Liver (tissue), 9 donors: Measurements from ENCODE around the gene TCOF1. TPM values are rescaled to one million over a fixed set of nuclear protein-coding genes. Genes with fewer than 3 reads are reported as not detected.

Experiments used
- DNase-seq: peaks from one replicate; pipeline ENCODE4 v3.0.0-alpha.2; 2017; ENCODE audit warnings: low spot score
- H3K27ac ChIP-seq, 2 donors: one replicate each; pipeline ENCODE4 v1.7.0; 2013; ENCODE audit warnings: inconsistent platforms in 2 of 2, low read length in 2 of 2, control low read depth in 1 of 2, low read depth in 1 of 2, mild to moderate bottlenecking in 1 of 2
- H3K27me3 ChIP-seq, 4 donors: one replicate each; pipeline versions ENCODE4 v1.6.1 to v1.7.0; 2013; ENCODE audit warnings: low read length in 3 of 4, inconsistent platforms in 1 of 4, mild to moderate bottlenecking in 1 of 4, moderate library complexity in 1 of 4; ENCODE audit not compliant: control insufficient read depth in 4 of 4, insufficient read depth in 4 of 4
- H3K36me3 ChIP-seq, 4 donors: one replicate each; pipeline versions ENCODE4 v1.6.1 to v1.7.0; 2013; ENCODE audit warnings: low read length in 3 of 4, mild to moderate bottlenecking in 3 of 4, low read depth in 1 of 4, moderate library complexity in 1 of 4; ENCODE audit not compliant: control insufficient read depth in 4 of 4, insufficient read depth in 3 of 4
- H3K4me1 ChIP-seq, 4 donors: one replicate each; pipeline versions ENCODE4 v1.6.1 to v1.7.0; 2013; ENCODE audit warnings: low read length in 3 of 4, mild to moderate bottlenecking in 3 of 4, moderate library complexity in 1 of 4; ENCODE audit not compliant: control insufficient read depth in 4 of 4, insufficient read depth in 4 of 4
- H3K4me3 ChIP-seq, 3 donors: one replicate each; pipeline versions ENCODE4 v1.6.1 to v1.7.0; 2013; ENCODE audit warnings: low read length in 3 of 3, control low read depth in 1 of 3, low read depth in 1 of 3, mild to moderate bottlenecking in 1 of 3
- H3K9ac ChIP-seq, 2 donors: one replicate each; pipeline ENCODE4 v1.7.0; 2013; ENCODE audit warnings: low read length in 2 of 2, mild to moderate bottlenecking in 2 of 2, moderate library complexity in 2 of 2, control low read depth in 1 of 2, low read depth in 1 of 2
- H3K9me3 ChIP-seq, 4 donors: one replicate each; pipeline versions ENCODE4 v1.6.1 to v1.7.0; 2013; ENCODE audit warnings: low read length in 3 of 4; ENCODE audit not compliant: control insufficient read depth in 4 of 4
- ATF3 ChIP-seq: IDR thresholded peaks from 2 replicates; pipeline ENCODE4 v1.6.1; 2016; ENCODE audit warnings: antibody characterized with exemption
- CTCF ChIP-seq: fragments of 150-350 bp; IDR thresholded peaks from 2 replicates; pipeline ENCODE4 v1.5.1; 2017; ENCODE audit warnings: improper control_type of control experiment, low read depth, low read length; ENCODE audit not compliant: missing input control
- EGR1 ChIP-seq, 2 donors: IDR thresholded peaks; 2 replicates each; pipeline ENCODE4 v1.6.1; 2016 to 2018; ENCODE audit warnings: antibody characterized with exemption in 2 of 2, low read depth in 2 of 2
- FOXA1 ChIP-seq: IDR thresholded peaks from 2 replicates; pipeline ENCODE4 v1.6.1; 2016; ENCODE audit warnings: antibody characterized with exemption
- FOXA2 ChIP-seq: IDR thresholded peaks from 2 replicates; pipeline ENCODE4 v1.6.1; 2016; ENCODE audit warnings: antibody characterized with exemption
- GABPA ChIP-seq, 2 donors: IDR thresholded peaks in 1 of 2; conservative IDR thresholded peaks in 1 of 2; 2 replicates each; pipeline ENCODE4 v1.6.1; 2016; ENCODE audit warnings: antibody characterized with exemption in 2 of 2, mild to moderate bottlenecking in 1 of 2, moderate library complexity in 1 of 2
- HNF4A ChIP-seq, 2 donors: conservative IDR thresholded peaks; 2 replicates each; pipeline ENCODE4 v1.6.1; 2016; ENCODE audit warnings: antibody characterized with exemption in 2 of 2, mild to moderate bottlenecking in 2 of 2
- HNF4G ChIP-seq: IDR thresholded peaks from 2 replicates; pipeline ENCODE4 v1.6.1; 2016; ENCODE audit warnings: antibody characterized with exemption
- JUND ChIP-seq, 2 donors: IDR thresholded peaks; 2 replicates each; pipeline ENCODE4 v1.6.1; 2016; ENCODE audit warnings: antibody characterized with exemption in 2 of 2
- MAX ChIP-seq: IDR thresholded peaks from 2 replicates; pipeline ENCODE4 v1.6.1; 2016; ENCODE audit warnings: antibody characterized with exemption
- NR2F2 ChIP-seq: IDR thresholded peaks from 2 replicates; pipeline ENCODE4 v1.6.1; 2016; ENCODE audit warnings: antibody characterized with exemption
- RAD21 ChIP-seq, 2 donors: IDR thresholded peaks; 2 replicates each; pipeline ENCODE4 v1.6.1; 2016; ENCODE audit warnings: antibody characterized with exemption in 2 of 2, mild to moderate bottlenecking in 2 of 2
- REST ChIP-seq: IDR thresholded peaks from 2 replicates; pipeline ENCODE4 v1.6.1; 2016; ENCODE audit warnings: antibody characterized with exemption, mild to moderate bottlenecking
- RXRA ChIP-seq, 2 donors: IDR thresholded peaks; 2 replicates each; pipeline ENCODE4 v1.6.1; 2017 to 2018; ENCODE audit warnings: antibody characterized with exemption in 2 of 2, mild to moderate bottlenecking in 1 of 2
- SP1 ChIP-seq: IDR thresholded peaks from 2 replicates; pipeline ENCODE4 v1.6.1; 2018; ENCODE audit warnings: antibody characterized with exemption, mild to moderate bottlenecking
- TAF1 ChIP-seq: conservative IDR thresholded peaks from 2 replicates; pipeline ENCODE4 v1.6.1; 2016; ENCODE audit warnings: antibody characterized with exemption, mild to moderate bottlenecking
- YY1 ChIP-seq: IDR thresholded peaks from 2 replicates; pipeline ENCODE4 v1.6.1; 2016; ENCODE audit warnings: antibody characterized with exemption, mild to moderate bottlenecking
- WGBS: extraction: QIAGEN DNeasy Blood & Tissue Kit; methylation state at CpG from one replicate; pipeline ENCODE4 v1.1.7; 2013; 5-methylcytosine and 5-hydroxymethylcytosine counted together
- polyA plus RNA-seq, 2 donors: library from polyadenylated mRNA; stranded (reverse) in 1 of 2; unstranded in 1 of 2; fragments of 200-250 nt in 1 of 2; fragments of >200 nt in 1 of 2; fragmentation: Nextera tagmentation in 1 of 2; extraction: Ambion mirVana in 1 of 2; gene quantifications; one replicate each; pipeline versions ENCODE4 v1.2.1 to v1.2.3, GENCODE V29; 2013 to 2015
- total RNA-seq, 2 donors: library from RNA; depleted of rRNA; stranded (reverse); fragments of >200 nt; gene quantifications; one replicate each; pipeline ENCODE4 v1.2.3, GENCODE V29; 2014
- TF ChIP-seq, protein P1 (sequence below): IDR thresholded peaks from 2 replicates; pipeline ENCODE4 v1.6.1; 2016; ENCODE audit warnings: antibody characterized with exemption
- donor health status: healthy.
- donor health status: healthy.
- donor health status: healthy.
- donor health status: healthy.
- donor health status: healthy.

The TCOF1 gene
- total and polyA plus RNA-seq, 4 donors = 3.2 to 8.5 (median 6.4) TPM

GRCh38 chr5:150341989-150342388, 15.5 kb upstream of the TCOF1 start:
- H3K4me3 ChIP-seq = no peak overlapping the region
- no peaks in the 10 kb centered on the region for H3K4me1 ChIP-seq
- no peaks in the 10 kb centered on the region for H3K9me3 ChIP-seq
- TF ChIP-seq EGR1 (IDR thresholded peaks at IDR 0.05; ENCODE audit: low read depth in 2 of 2) (no peak), GABPA (IDR thresholded peaks at IDR 0.05 in 1 of 2, conservative IDR thresholded peaks at IDR 0.05 in 1 of 2) (no peak), HNF4G (no peak), MAX (no peak), FOXA1 (no peak), TAF1 (no peak), REST (no peak), YY1 (no peak), NR2F2 (no peak), JUND (IDR thresholded peaks at IDR 0.05) (no peak), FOXA2 (no peak), SP1 (no peak), HNF4A (conservative IDR thresholded peaks at IDR 0.05) (no peak), RAD21 (IDR thresholded peaks at IDR 0.05) (no peak)
- TF ChIP-seq, protein P1, sequence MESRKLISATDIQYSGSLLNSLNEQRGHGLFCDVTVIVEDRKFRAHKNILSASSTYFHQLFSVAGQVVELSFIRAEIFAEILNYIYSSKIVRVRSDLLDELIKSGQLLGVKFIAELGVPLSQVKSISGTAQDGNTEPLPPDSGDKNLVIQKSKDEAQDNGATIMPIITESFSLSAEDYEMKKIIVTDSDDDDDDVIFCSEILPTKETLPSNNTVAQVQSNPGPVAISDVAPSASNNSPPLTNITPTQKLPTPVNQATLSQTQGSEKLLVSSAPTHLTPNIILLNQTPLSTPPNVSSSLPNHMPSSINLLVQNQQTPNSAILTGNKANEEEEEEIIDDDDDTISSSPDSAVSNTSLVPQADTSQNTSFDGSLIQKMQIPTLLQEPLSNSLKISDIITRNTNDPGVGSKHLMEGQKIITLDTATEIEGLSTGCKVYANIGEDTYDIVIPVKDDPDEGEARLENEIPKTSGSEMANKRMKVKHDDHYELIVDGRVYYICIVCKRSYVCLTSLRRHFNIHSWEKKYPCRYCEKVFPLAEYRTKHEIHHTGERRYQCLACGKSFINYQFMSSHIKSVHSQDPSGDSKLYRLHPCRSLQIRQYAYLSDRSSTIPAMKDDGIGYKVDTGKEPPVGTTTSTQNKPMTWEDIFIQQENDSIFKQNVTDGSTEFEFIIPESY = no peak
- no peak overlapping the region for H3K9ac ChIP-seq
- H3K27ac ChIP-seq = no peak overlapping the region
- no peak for DNase-seq
- no peaks in the 10 kb centered on the region for H3K36me3 ChIP-seq
- WGBS = 95% methylated on average over 1 of the region's 1 CpG
- no peaks in the 10 kb centered on the region for H3K27me3 ChIP-seq

- 91% methylated on average over 5 of the region's 5 CpGs for WGBS
- no peaks in the 10 kb centered on the region for H3K9me3 ChIP-seq
- no peak overlapping the region for H3K4me3 ChIP-seq
- H3K27me3 ChIP-seq = no peaks in the 10 kb centered on the region
- no peaks in the 10 kb centered on the region for H3K36me3 ChIP-seq
- no peaks in the 10 kb centered on the region for H3K4me1 ChIP-seq
- no peak overlapping the region for H3K9ac ChIP-seq
- no peak for DNase-seq
- H3K27ac ChIP-seq = no peak overlapping the region
- TF ChIP-seq FOXA2 (no peak), TAF1 (no peak), YY1 (no peak), RXRA (IDR thresholded peaks at IDR 0.05) (no peak), MAX (no peak), CTCF (no peak), REST (no peak), SP1 (no peak), RAD21 (IDR thresholded peaks at IDR 0.05) (no peak), ATF3 (no peak)
Observed at GRCh38 chr5:150342583-150342982, 14.9 kb upstream of the TCOF1 start.
